WTC11 (cell line): ENCODE data around the gene CD5L.

ENCODE experiments used
- RORB ChIP-seq: fragments of 250-450 bp; sonication (Bioruptor Pico); IDR thresholded peaks from 2 replicates; pipeline ENCODE4 v1.9.0; 2021; ENCODE audit warnings: mild to moderate bottlenecking
- SOX15 ChIP-seq: fragments of 250-450 bp; sonication (Bioruptor Pico); IDR thresholded peaks from 2 replicates; pipeline ENCODE4 v1.9.0; 2021; ENCODE audit warnings: mild to moderate bottlenecking
- TF ChIP-seq, protein P1 (sequence below): sonication (generic); formaldehyde crosslinking; IDR thresholded peaks from 2 replicates; pipeline ENCODE4 v1.8.0; 2023; ENCODE audit warnings: missing genetic modification reagents
- TF ChIP-seq, protein P2 (sequence below): fragments of 200-600 bp; IDR thresholded peaks from 2 replicates; pipeline ENCODE4 v1.8.0; 2022; ENCODE audit warnings: antibody characterized with exemption

DNA sequence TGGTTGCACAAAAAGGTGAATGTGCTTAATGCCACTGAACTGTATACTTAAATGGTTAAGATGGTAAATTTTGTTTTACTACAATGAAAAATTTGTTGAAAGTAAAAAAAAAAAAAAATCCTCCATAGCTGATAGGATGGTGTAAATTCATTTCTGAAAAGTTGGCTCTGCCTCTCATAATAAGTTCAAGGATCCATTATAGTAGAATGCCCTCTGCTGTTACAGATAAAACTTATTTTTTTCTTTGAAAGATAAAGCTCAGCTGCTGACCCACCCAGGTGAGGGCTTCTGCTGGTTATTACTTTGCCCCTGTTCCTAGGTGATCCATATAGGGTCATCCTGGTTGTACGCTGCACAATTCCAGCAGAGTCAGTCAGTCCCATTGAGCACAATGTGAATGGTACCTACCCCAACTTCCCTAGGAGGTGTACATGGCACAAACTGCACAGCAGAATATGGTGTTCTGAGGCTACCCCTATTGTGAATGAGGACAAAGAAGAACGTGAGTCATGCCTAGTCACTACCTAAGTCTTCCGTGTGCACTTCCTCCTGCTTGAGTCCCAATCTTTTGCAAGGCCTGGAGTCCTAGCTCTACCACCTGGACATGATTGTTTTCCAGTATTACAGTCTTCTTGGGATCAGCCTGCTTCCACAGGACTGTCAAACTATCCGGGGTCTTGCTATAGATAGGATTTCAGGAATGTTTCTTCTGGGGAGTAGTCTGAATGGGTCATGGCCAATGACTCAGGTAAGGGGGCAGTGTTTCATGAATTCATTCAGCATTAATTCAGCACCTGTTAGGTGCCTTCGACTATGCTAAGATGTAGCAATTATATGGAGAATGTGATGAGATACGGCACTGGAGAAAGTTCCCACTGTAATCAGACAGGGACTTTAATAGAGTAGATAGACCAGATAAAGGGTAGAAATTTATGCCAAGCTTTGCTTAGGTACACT is 20.8 kb upstream of the CD5L start:
- TF ChIP-seq, protein P1, sequence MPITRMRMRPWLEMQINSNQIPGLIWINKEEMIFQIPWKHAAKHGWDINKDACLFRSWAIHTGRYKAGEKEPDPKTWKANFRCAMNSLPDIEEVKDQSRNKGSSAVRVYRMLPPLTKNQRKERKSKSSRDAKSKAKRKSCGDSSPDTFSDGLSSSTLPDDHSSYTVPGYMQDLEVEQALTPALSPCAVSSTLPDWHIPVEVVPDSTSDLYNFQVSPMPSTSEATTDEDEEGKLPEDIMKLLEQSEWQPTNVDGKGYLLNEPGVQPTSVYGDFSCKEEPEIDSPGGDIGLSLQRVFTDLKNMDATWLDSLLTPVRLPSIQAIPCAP (CRISPR knock-in tag): no peak
- TF ChIP-seq, protein P2, sequence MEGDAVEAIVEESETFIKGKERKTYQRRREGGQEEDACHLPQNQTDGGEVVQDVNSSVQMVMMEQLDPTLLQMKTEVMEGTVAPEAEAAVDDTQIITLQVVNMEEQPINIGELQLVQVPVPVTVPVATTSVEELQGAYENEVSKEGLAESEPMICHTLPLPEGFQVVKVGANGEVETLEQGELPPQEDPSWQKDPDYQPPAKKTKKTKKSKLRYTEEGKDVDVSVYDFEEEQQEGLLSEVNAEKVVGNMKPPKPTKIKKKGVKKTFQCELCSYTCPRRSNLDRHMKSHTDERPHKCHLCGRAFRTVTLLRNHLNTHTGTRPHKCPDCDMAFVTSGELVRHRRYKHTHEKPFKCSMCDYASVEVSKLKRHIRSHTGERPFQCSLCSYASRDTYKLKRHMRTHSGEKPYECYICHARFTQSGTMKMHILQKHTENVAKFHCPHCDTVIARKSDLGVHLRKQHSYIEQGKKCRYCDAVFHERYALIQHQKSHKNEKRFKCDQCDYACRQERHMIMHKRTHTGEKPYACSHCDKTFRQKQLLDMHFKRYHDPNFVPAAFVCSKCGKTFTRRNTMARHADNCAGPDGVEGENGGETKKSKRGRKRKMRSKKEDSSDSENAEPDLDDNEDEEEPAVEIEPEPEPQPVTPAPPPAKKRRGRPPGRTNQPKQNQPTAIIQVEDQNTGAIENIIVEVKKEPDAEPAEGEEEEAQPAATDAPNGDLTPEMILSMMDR: no peak
- TF ChIP-seq RORB (no peak), SOX15 (CRISPR knock-in tag) (no peak)
